HG03095 (cell line): ENCODE results near the gene HSPG2.
"Not testable (repeated sequence)": the region's sequence is repeated elsewhere in the genome, so short reads cannot be mapped to it uniquely, and the experiment has no call there.

Source experiments
- ATAC-seq: cut with Tn5 transposase; IDR thresholded peaks from one replicate; pipeline ENCODE4 v1.9.1; 2021; ENCODE audit warnings: moderate library complexity; ENCODE audit not compliant: unreplicated experiment

HSPG2 gene

DNA sequence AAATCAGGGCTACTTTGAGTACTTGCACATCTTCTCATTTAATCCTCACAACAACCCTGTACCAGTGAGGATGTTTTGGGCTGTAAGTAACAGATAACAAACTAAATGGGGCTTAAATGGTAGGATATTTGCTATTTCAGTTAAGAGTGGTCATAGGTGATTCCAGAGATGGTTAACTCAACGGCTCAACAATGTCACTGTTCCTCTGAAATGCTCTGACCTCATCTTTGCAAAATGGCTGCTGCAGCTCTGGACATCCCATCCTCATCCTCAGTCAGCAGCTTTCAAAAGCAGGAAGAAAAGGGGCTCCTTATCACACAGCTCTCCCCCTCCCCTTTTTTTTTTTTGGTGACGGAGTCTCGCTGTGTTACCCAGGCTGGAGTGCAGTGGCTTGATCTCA is 123.6 kb downstream of the HSPG2 start:
- no peak for ATAC-seq

DNA sequence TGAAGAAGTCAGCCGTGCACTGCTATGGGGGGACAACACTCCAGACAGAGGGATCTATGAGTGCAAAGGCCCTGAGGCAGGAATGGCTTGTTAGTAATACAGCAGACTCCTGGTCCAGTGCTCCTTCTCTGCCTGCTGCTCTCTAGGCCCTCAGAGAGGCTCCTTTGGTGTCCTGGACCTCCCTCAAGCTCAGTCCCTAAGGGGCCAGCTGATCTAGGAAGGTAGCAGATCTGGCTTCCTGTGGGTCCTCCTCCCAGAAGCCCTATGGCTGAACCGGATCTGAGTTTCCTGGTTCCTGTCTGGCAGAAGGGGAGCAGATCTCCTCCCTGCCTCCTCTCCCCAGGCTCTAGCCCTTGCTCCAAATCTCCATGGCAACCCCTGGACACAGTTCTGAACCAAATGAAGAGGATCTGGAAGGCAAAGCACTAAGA is 125.2 kb downstream of the HSPG2 start, which contains the start of gene LDLRAD2:
LDLRAD2 (plus strand) TSS at position 391 of the 431 bp plus-strand sequence. CDS start 187 bp downstream, outside the sequence.
- ATAC-seq, result no peak

- ATAC-seq, result no peak
Observed at GRCh38 chr1:21804536-21804935, 132.6 kb downstream of the HSPG2 start.

DNA sequence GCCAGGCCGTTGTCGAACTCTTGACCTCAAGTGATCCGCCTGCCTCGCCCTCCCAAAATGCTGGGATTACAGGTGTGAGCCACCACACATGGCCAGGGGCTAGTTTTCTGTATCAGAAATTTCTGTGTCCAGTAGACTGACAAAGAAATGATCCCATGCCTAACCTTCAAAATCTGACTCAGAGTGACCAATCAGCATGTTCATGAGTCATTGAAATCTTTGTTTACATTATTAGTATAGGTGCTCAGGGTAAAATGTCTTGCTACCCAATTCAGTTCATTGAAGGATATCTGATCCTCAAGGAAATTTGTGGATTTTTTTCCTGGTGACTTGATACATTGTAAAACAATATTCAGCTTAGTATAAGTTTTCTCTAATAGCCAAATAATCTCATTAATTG is 136.0 kb downstream of the HSPG2 start:
- ATAC-seq, result no peak

DNA sequence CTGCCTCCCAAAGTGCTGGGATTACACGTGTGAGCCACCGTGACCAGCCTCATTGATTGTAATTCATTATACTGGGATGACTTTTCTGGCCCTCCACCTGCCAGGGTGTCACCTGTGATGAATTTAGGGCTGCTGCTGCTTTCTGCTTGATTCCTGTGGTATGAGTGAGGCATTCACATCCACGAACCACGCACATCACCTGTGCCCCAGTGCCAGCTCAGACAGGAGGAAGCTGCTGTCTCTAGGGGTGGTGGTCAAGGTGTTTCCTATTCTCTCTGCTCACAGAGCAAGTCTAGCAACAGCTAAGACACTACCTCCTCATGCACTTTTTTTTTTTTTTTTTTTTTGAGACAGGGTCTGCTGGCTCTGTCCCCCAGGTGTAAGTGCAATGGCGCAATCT is 137.4 kb downstream of the HSPG2 start:
- no peak for ATAC-seq

DNA sequence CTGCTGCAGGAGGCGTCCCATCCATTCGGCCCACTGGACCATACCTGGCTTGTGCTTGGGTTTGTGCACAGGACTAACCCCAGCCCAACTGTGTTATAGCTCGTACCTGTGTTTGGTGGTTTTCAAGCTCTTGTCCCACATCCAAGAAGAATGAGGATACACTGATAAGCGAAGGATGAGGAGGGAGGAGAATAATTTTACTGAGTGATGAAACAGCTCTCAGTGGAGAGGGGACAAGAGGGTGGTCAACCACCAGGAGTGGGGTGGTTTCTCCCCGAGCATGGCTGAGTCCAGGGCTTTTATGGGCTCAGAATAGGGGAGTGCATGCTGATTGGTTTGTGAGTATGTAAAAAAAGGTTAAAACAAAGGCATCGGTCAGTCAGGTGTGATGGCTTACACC is 142.0 kb downstream of the HSPG2 start:
- no peak for ATAC-seq

DNA sequence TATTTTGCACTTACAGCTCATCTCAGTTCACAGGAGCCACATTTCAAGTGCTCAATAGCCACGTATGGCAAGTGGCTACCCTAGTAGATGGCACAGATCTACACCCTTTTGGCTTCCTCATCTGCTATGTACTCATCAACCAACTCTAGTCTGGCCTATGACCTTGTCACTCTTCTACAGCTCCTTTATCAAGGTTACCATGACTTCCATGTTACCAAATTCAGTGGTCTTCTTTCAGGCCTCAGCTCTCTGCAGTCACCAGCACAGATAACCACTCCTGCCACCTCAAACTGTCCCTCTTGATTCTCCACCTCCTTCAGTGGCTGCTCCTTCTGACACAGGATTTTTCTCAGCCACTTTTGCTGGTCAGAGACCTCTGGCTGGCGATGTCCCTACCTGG is 142.5 kb downstream of the HSPG2 start:
- ATAC-seq, result no peak

- no peak for ATAC-seq
Observed at GRCh38 chr1:21793104-21793503, 144.0 kb downstream of the HSPG2 start.

DNA sequence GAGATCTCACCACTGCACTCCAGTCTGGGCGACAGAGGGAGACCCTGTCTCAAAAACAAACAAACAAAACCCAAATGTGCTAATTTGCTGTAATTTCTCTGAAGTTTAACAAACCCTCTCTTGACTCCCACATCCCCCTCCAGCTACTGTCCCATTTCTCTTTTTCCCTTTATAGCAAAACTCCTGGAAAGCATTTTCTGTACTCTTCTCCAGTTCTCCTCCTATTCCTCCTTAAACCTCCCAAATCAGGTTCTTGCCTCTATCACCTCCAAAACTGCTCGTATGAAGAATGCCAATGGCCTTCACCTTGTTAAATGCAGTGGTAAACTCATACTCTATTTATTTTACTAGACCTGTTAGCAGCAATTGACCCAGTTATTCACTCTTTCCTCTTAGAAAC is 150.5 kb downstream of the HSPG2 start:
- ATAC-seq, result no peak

GRCh38 chr1:21785764-21786163 is 151.3 kb downstream of the HSPG2 start:
- not testable (repeated sequence) for ATAC-seq

DNA sequence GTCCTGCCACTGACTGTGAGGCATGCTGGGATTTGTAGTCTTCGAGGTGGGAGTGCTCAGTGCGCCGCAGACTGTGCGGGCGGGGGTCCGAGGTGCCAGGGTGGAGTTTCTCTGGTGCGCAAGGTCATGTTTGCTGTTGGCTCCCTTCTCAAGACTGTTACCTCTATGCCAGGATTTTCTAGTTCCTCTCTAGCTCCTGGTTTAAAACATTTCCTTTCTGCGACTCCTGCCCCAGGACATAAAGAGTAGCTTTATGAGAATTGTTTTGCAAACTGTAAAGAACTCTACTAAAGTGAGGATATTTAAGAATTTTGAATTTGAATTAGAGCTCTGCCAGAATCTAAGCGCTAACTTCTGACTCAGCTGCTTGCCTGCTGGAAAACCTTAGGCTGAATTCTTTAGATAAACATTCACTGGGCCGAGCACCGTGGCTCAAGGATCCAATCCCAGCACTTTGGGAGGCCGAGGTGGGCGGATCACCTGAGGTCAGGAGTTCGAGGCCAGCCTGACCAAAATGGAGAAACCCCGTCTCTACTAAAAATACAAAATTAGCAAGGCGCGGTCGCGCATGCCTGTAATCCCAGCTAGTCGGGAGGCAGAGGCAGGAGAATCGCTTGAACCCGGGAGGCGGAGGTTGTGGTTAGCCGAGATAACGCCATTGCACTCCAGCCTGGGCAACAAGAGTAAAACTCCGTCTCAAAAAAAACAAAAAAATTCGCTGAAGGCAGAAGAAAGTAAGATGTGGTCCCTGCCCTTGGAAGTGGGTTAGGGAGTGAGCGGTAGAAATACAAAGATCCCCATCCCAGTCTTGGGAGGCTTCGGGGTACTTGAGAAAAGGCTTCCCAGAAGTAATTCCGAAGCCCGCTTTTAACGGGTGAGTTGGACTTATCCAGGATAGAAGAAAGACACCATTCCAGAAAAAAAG is 153.2 kb downstream of the HSPG2 start:
- no peak for ATAC-seq

DNA sequence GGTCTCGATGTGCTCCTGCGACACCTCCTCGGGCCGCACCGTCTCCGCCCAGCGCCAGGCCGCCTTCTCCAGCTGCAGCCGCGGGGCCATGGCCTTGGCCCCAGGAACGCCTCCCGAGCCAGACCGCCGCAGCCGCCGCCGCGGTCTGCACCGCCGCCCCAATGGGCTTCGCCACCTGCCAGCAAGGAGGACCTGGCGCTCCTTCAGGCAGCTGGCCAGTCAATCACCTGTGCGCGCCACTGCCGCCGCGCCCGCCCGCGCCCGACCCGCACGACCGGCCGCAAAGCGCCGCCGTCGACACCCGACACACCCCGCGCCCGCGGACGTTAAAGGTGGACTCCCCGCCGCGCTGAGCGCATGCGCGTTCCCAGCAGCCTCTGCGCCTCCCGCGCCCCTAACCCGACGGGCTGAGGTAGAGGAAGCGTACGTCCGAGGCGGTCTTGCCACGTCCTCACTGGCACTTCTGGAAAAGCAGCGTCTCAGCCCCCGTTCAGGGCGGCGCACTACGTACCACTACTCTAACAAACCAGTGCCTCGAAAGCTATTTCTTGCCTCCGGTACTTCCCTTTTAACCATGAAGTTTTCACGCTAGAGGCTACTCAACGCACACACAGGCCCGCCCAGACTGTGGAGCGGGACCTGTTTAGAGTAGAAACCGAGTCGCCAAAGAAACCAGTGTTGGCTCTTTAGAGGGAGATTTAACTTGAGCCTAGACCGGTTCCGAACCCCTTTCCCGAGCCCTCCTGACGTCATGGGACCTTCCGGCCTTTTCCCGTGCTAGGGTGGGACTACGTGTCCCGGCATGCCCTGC is 154.0 kb downstream of the HSPG2 start, which contains the start of gene USP48:
USP48 (minus strand) TSS at position 282 of the 811 bp plus-strand sequence; CDS start at position 90, 192 bp downstream.
- ATAC-seq, result peak; percentile 48

GRCh38 chr1:21782349-21782867 is 154.7 kb downstream of the HSPG2 start:
- peak; percentile 20 for ATAC-seq

GRCh38 chr1:21781815-21782348 is 155.2 kb downstream of the HSPG2 start:
- ATAC-seq, result peak; percentile 24

- ATAC-seq, result no peak
Observed at GRCh38 chr1:21779613-21780521, 157.2 kb downstream of the HSPG2 start.

DNA sequence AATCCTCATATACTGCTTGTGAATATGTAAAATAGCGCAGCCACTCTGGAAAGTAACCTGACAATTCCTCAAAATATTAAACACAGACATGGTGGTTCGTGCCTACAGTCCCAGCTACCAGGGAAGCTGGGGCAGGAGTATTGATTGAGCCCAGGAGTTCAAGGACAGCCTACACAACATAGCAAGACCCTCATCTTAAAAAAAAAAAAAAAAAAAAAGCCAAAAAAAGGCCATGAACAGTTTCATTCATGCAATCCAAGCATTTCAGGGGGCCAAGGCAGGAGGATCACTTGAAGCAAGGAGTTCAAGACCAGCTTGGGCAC is 158.7 kb downstream of the HSPG2 start:
- no peak for ATAC-seq

DNA sequence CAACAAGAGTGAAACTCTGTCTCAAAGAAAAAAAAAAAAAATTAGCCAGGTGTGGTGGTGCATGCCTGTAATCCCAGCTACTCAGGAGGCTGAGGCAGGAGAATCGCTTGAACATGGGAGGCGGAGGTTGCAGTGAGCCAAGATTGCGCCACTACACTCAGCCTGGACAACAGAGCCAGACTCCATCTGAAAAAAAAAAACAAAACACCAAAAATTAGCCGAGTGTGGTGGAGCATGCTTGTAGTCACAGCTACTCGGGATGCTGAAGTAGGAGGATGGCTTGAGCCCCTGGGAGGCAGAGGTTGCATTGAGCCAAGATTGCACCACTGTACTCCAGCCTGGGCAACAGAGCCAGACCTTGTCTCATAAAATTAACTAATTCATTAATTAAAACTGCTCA is 160.2 kb downstream of the HSPG2 start:
- not testable (repeated sequence) for ATAC-seq

- no peak for ATAC-seq
Observed at GRCh38 chr1:21775985-21776562, 161.0 kb downstream of the HSPG2 start.

DNA sequence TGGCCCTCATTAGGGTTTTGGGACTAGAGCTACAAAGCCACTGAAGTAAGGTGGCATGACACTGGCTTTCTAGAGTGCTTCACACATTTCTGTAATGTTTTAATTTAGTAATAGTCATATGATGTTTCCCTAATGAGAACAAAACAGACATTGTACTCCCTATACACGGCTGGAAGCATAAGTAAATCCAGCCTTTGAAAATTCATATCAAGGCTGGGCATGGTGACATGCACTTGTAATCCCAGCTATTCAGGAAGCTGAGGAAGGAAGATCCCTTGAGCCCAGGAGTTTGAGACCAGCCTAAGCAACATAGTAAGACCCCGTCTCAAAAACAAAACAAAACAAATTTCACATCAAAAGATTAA is 161.6 kb downstream of the HSPG2 start:
- no peak for ATAC-seq
